SK-N-SH (cell line): Measurements from ENCODE around the gene ROR2. TPM values are rescaled to one million over a fixed set of nuclear protein-coding genes. Genes with fewer than 3 reads are reported as not detected.

Experiments used
- CTCF ChIA-PET: fragments of 300-600, 350-600 bp; formaldehyde crosslinking; extraction: SDS; loops from one replicate; lab custom pipeline; 2021; lab: Yijun Ruan, JAX
- POLR2A ChIA-PET: fragments of 350-600 bp; sonication (Branson Sonifier 250); formaldehyde crosslinking; extraction: SDS; loops from one replicate; lab custom pipeline; 2020; ENCODE audit warnings: antibody characterized with exemption, inconsistent platforms; lab: Yijun Ruan, JAX
- DNase-seq: peaks from one replicate; pipeline ENCODE4 v3.0.0; 2012
- H2AFZ ChIP-seq: fragments of 200-600 bp; sonication (generic); 2 replicates; pipeline ENCODE4 v1.8.1; 2016; ENCODE audit warnings: antibody characterized with exemption, mild to moderate bottlenecking, low read depth
- H3F3A ChIP-seq: fragments of 200-600 bp; sonication (generic); replicated peaks from 2 replicates; pipeline ENCODE3; 2016; ENCODE audit warnings: antibody characterized with exemption, mild to moderate bottlenecking; ENCODE audit not compliant: insufficient read depth
- H3K27ac ChIP-seq, 2 experiments: fragments of 200-500 bp in 1 of 2; fragments of 200-600 bp in 1 of 2; sonication (Bioruptor generic) in 1 of 2; sonication (generic), shearing (Covaris generic) in 1 of 2; 2 replicates each; pipeline versions ENCODE4 v1.5.1 to v1.6.1; 2014 to 2016; ENCODE audit warnings: low read depth in 2 of 2, inconsistent platforms in 1 of 2, low read length in 1 of 2, mild to moderate bottlenecking in 1 of 2, mixed read lengths in 1 of 2
- H3K27me3 ChIP-seq: fragments of 200-600 bp; sonication (generic), shearing (Covaris generic); 2 replicates; pipeline ENCODE4 v1.6.1; 2016; ENCODE audit warnings: mixed run types; ENCODE audit not compliant: insufficient read depth
- H3K36me3 ChIP-seq, 2 experiments: fragments of 200-500 bp in 1 of 2; fragments of 200-600 bp in 1 of 2; sonication (Bioruptor generic) in 1 of 2; sonication (generic) in 1 of 2; replicated peaks in 1 of 2; 2 replicates each; pipeline versions ENCODE3 to v1.5.1; 2014 to 2016; ENCODE audit warnings: low read length in 1 of 2, mild to moderate bottlenecking in 1 of 2; ENCODE audit not compliant: insufficient read depth in 2 of 2, control insufficient read depth in 1 of 2
- H3K4me1 ChIP-seq, 2 experiments: fragments of 200-500 bp in 1 of 2; fragments of 200-600 bp in 1 of 2; sonication (Bioruptor generic) in 1 of 2; sonication (generic), shearing (Covaris generic) in 1 of 2; 2 replicates each; pipeline versions ENCODE4 v1.5.1 to v1.6.1; 2014 to 2016; ENCODE audit warnings: low read depth in 1 of 2, low read length in 1 of 2, mixed run types in 1 of 2; ENCODE audit not compliant: insufficient read depth in 2 of 2, control insufficient read depth in 1 of 2
- H3K4me2 ChIP-seq: fragments of 200-600 bp; sonication (generic), shearing (Covaris generic); 2 replicates; pipeline ENCODE4 v1.6.1; 2017; ENCODE audit warnings: mixed run types
- H3K4me3 ChIP-seq, 2 experiments: fragments of 200-500 bp in 1 of 2; fragments of 200-600 bp in 1 of 2; sonication (Bioruptor generic) in 1 of 2; sonication (generic), shearing (Covaris generic) in 1 of 2; 2 replicates each; pipeline versions ENCODE4 v1.5.1 to v1.8.1; 2014 to 2016; ENCODE audit warnings: low read depth in 2 of 2, inconsistent platforms in 1 of 2, low read length in 1 of 2, mild to moderate bottlenecking in 1 of 2, mixed read lengths in 1 of 2, moderate library complexity in 1 of 2
- H3K79me2 ChIP-seq: fragments of 200-600 bp; sonication (generic); 2 replicates; pipeline ENCODE4 v1.8.1; 2017; ENCODE audit warnings: mild to moderate bottlenecking; ENCODE audit not compliant: insufficient read depth
- H3K9ac ChIP-seq: fragments of 200-600 bp; sonication (generic); 2 replicates; pipeline ENCODE4 v1.6.1; 2017; ENCODE audit warnings: mixed run types
- H3K9me2 ChIP-seq: fragments of 200-600 bp; sonication (generic); 2 replicates; pipeline ENCODE4 v1.6.1; 2017; ENCODE audit warnings: mixed run types
- H3K9me3 ChIP-seq: fragments of 200-600 bp; sonication (generic); 2 replicates; pipeline ENCODE4 v1.6.1; 2017; ENCODE audit warnings: mixed run types, mild to moderate bottlenecking, moderate library complexity
- H4K20me1 ChIP-seq: fragments of 200-600 bp; sonication (generic); 2 replicates; pipeline ENCODE4 v1.6.1; 2017; ENCODE audit warnings: mild to moderate bottlenecking, mixed run types; ENCODE audit not compliant: insufficient read depth
- FOSL2 ChIP-seq: IDR thresholded peaks from 2 replicates; pipeline ENCODE4 v1.4.0; 2012; ENCODE audit warnings: low read depth, mild to moderate bottlenecking, moderate library complexity, borderline replicate concordance
- IRF3 ChIP-seq: fragments of 150-350 bp; IDR thresholded peaks from 2 replicates; pipeline ENCODE4 v1.6.1; 2016; ENCODE audit warnings: mild to moderate bottlenecking, low read depth, low read length
- JUND ChIP-seq: IDR thresholded peaks from 2 replicates; pipeline ENCODE4 v1.4.0; 2012
- RAD21 ChIP-seq: IDR thresholded peaks from 2 replicates; pipeline ENCODE4 v1.6.1; 2012; ENCODE audit warnings: mild to moderate bottlenecking, low read length
- SIN3A ChIP-seq: IDR thresholded peaks from 2 replicates; pipeline ENCODE4 v1.6.1; 2012; ENCODE audit warnings: low read depth, mild to moderate bottlenecking, low read length, moderate library complexity, borderline replicate concordance
- ZBTB33 ChIP-seq: IDR thresholded peaks from 2 replicates; pipeline ENCODE4 v1.4.0; 2012; ENCODE audit warnings: low read depth, borderline replicate concordance
- WGBS: methylation state at CpG from one replicate; pipeline ENCODE4 v1.1.6; 2017; ENCODE audit warnings: low lambda C conversion rate; 5-methylcytosine and 5-hydroxymethylcytosine counted together
- polyA plus RNA-seq, 3 experiments: library from polyadenylated mRNA; depleted of rRNA; stranded (reverse); fragments of >200 nt; gene quantifications; 2 replicates each; pipeline ENCODE4 v1.2.3, GENCODE V29; 2012
- TF ChIP-seq, protein P1 (sequence below): IDR thresholded peaks from 2 replicates; pipeline ENCODE4 v1.4.0; 2012; ENCODE audit warnings: low read depth, borderline replicate concordance
- TF ChIP-seq, protein P2 (sequence below): fragments of 150-350 bp; IDR thresholded peaks from 2 replicates; pipeline ENCODE4 v1.6.1; 2017; ENCODE audit warnings: antibody characterized with exemption, low read length, low read depth, borderline replicate concordance

The ROR2 gene
- polyA plus RNA-seq, 1 of the 3 experiments (the other 2 are of a cell fraction) = 0.43 TPM

DNA sequence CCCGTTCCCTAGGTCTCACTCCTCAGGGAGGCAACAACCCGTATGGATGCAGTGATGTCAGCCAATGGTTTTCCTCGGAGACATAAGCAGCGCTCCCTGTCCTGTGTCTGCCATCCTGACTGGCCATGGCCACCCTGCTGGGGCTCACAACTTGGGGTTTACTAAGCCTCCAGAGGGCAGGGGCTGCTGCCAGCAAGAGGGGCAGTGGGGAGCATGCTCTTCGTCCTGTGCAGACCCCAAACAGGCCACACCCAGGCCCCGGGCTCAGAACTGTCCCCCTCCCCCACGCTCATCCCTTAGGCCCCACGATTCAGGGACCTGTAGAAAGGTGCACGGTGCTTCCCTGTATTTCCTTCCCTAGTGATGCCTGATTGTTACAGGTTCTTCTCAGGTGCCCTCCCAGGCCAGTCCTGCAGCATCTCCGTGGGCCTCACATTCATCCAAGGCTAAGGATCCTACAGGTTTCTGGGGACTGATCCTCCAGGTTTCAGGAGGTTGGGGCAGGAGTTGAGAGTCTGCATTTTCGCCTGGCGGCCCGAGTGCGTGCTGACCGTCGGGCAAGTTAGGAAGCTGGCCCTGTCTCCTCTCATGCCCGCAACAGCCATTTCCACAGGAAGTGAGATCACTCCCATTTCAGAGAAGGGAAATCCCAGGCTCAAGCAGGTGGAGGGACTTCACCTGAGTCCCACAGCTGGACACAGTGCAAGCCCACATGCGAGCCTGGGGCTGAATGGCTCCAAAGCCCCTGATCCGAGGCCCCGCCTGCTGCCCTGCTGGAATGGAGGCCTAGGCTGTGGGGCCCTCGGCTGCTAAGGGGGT lies 217.6 kb downstream of the ROR2 start (continued):
- no peak for TF ChIP-seq RAD21
- TF ChIP-seq ZBTB33 = no peak
- no peak for TF ChIP-seq JUND
- TF ChIP-seq, protein P1, sequence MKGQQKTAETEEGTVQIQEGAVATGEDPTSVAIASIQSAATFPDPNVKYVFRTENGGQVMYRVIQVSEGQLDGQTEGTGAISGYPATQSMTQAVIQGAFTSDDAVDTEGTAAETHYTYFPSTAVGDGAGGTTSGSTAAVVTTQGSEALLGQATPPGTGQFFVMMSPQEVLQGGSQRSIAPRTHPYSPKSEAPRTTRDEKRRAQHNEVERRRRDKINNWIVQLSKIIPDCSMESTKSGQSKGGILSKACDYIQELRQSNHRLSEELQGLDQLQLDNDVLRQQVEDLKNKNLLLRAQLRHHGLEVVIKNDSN = no peak
- TF ChIP-seq, protein P2, sequence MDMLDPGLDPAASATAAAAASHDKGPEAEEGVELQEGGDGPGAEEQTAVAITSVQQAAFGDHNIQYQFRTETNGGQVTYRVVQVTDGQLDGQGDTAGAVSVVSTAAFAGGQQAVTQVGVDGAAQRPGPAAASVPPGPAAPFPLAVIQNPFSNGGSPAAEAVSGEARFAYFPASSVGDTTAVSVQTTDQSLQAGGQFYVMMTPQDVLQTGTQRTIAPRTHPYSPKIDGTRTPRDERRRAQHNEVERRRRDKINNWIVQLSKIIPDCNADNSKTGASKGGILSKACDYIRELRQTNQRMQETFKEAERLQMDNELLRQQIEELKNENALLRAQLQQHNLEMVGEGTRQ = no peak
- TF ChIP-seq SIN3A = no peak
- no peak for TF ChIP-seq FOSL2

DNA sequence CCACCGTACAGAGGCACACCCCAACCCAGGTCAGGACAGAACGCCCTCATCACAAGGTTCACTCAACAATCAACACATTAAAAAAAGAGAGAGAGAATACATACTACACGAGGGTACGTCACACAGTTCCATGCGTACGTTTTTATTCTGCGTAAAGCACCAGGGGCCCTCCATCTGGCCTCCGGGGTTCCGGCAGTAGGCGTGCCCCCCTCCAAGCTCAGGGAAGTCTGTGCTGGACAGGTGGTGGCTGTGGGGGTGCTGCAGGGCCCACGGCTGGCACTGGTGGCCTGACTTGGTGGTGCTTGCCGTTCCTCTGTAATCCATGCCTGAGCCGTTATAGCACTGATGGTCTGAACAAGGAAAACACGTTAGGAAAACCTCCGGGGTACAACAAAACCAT lies 219.2 kb downstream of the ROR2 start:
- no peak for DNase-seq
- CTCF ChIA-PET = interaction anchor here (2.7 to 4.2 kb wide), 2 partner anchors 70 to 220 kb away, joined by 8 to 38 read pairs; partner anchors contain the start of gene ROR2
- H4K20me1 ChIP-seq = no peaks in the 10 kb centered on the region
- H3K79me2 ChIP-seq = no peaks in the 10 kb centered on the region
- H2AFZ ChIP-seq = no peak overlapping the region
- no peaks in the 10 kb centered on the region for H3K9me3 ChIP-seq
- WGBS = 87% methylated on average over 10 of the region's 15 CpGs
- no peak overlapping the region for H3K4me2 ChIP-seq
- peaks cover 0 to 11% of the 10 kb centered on the region in 2 experiments; a peak in 1 of 4 replicates for H3K4me1 ChIP-seq
- no peaks in the 10 kb centered on the region for H3F3A ChIP-seq
- no peaks in the 10 kb centered on the region for H3K36me3 ChIP-seq
- no peak overlapping the region for H3K9ac ChIP-seq
- H3K27ac ChIP-seq = no peak overlapping the region
- H3K9me2 ChIP-seq = no peaks in the 10 kb centered on the region
- POLR2A ChIA-PET = no interaction called here
- H3K27me3 ChIP-seq = no peaks in the 10 kb centered on the region; the same call in 1 of the 2 replicates
- no peak overlapping the region for H3K4me3 ChIP-seq
- no peak for TF ChIP-seq IRF3
